Ascending aorta (tissue), 2 donors: ENCODE data around the gene MPRIP. TPM values are rescaled to one million over a fixed set of nuclear protein-coding genes. Genes with fewer than 3 reads are reported as not detected.

Experiments used
- DNase-seq, 2 donors: peaks; one replicate each; pipeline ENCODE4 v3.0.0-alpha.2; 2019; ENCODE audit warnings: low spot score in 2 of 2
- H3K27ac ChIP-seq, 2 donors: fragments of 200-600 bp; sonication (generic); one replicate each; pipeline ENCODE4 v1.5.1; 2016 to 2017; ENCODE audit warnings: mild to moderate bottlenecking in 1 of 2
- H3K27me3 ChIP-seq: fragments of 200-600 bp; sonication (generic); one replicate; pipeline ENCODE4 v1.5.1; 2017
- H3K36me3 ChIP-seq, 2 donors: fragments of 200-600 bp; sonication (generic); one replicate each; pipeline ENCODE4 v1.5.1; 2016
- H3K4me1 ChIP-seq, 2 donors: fragments of 200-600 bp; sonication (generic); one replicate each; pipeline ENCODE4 v1.5.1; 2016 to 2017; ENCODE audit warnings: mild to moderate bottlenecking in 1 of 2
- H3K4me3 ChIP-seq, 2 donors: fragments of 200-600 bp; sonication (generic); one replicate each; pipeline ENCODE4 v1.5.1; 2016 to 2017; ENCODE audit warnings: mild to moderate bottlenecking in 1 of 2
- H3K9me3 ChIP-seq, 2 donors: fragments of 200-600 bp; sonication (generic); one replicate each; pipeline ENCODE4 v1.5.1; 2016
- intact Hi-C: fragments of 100-400 bp; cut with DNase I; formaldehyde crosslinking; loops from one replicate; pipeline ENCODE4 v1.15.1; 2023
- total RNA-seq: library from RNA; depleted of rRNA; stranded (reverse); fragments of >200 nt; gene quantifications from one replicate; pipeline ENCODE4 v1.1.0, GENCODE V29; 2016
- TF ChIP-seq, protein P1 (sequence below), 3 experiments: fragments of 200-600 bp in 2 of 3; fragments of 450-650 bp in 1 of 3; sonication (generic) in 2 of 3; IDR thresholded peaks; one replicate each; pipeline ENCODE4 v1.5.1; 2016 to 2019; ENCODE audit warnings: antibody characterized with exemption in 3 of 3, mild to moderate bottlenecking in 1 of 3, moderate library complexity in 1 of 3

The MPRIP gene
- total RNA-seq, 1 donor from 2014 or later: 246 TPM

DNA sequence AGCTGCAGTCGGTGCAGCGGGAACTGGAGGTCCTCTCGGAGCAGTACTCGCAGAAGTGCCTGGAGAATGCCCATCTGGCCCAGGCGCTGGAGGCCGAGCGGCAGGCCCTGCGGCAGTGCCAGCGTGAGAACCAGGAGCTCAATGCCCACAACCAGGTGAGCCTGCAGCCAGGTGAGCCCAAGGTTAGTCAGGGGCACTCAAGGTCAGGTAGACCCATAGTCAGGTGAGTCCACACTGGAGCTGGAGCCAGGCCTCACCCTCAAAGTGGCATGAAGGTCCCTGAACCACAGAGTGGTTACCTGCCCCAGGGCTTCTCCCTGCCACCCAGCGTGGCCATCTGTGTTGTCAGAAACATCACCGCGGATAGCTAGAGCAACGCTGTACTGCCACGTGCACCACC, 131.7 kb downstream of the MPRIP start:
- Histone ChIP-seq H3K27me3 (no peaks in the 10 kb centered on the region), H3K27ac (no peak overlapping the region), H3K4me1 (no peaks in the 10 kb centered on the region), H3K4me3 (no peak overlapping the region), H3K36me3 (peaks cover 74 to 94% of the 10 kb centered on the region in 2 donors), H3K9me3 (no peaks in the 10 kb centered on the region)
- intact Hi-C loops: no loop called here
- TF ChIP-seq, protein P1, sequence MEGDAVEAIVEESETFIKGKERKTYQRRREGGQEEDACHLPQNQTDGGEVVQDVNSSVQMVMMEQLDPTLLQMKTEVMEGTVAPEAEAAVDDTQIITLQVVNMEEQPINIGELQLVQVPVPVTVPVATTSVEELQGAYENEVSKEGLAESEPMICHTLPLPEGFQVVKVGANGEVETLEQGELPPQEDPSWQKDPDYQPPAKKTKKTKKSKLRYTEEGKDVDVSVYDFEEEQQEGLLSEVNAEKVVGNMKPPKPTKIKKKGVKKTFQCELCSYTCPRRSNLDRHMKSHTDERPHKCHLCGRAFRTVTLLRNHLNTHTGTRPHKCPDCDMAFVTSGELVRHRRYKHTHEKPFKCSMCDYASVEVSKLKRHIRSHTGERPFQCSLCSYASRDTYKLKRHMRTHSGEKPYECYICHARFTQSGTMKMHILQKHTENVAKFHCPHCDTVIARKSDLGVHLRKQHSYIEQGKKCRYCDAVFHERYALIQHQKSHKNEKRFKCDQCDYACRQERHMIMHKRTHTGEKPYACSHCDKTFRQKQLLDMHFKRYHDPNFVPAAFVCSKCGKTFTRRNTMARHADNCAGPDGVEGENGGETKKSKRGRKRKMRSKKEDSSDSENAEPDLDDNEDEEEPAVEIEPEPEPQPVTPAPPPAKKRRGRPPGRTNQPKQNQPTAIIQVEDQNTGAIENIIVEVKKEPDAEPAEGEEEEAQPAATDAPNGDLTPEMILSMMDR (IDR thresholded peaks at IDR 0.05): no peak
- no peak for DNase-seq

DNA sequence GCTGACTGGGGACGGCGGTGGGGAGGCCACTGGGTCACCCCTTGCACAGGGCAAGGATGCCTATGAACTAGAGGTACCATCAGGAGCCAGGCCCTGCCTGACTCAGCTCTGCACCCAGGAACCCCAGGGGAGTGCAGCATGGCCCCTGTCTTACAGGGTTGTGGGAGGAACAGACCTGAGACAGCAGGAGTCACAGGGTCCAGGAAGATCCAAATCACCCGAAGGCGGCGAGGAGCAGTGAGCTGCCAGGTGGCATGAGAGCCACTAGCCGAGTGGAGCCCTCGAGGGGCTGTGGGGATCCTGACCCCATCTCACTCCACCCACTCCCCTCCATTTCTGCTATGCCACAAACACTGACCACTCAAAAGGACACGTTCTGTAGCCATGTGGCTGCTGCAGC, 133.1 kb downstream of the MPRIP start:
- Histone ChIP-seq H3K36me3 (peaks cover 82 to 97% of the 10 kb centered on the region in 2 donors), H3K4me3 (no peak overlapping the region), H3K27me3 (no peaks in the 10 kb centered on the region), H3K9me3 (no peaks in the 10 kb centered on the region), H3K27ac (no peak overlapping the region), H3K4me1 (no peaks in the 10 kb centered on the region)
- no peak for DNase-seq
- intact Hi-C loops: no loop called here
- TF ChIP-seq, protein P1 (IDR thresholded peaks at IDR 0.05): no peak

DNA sequence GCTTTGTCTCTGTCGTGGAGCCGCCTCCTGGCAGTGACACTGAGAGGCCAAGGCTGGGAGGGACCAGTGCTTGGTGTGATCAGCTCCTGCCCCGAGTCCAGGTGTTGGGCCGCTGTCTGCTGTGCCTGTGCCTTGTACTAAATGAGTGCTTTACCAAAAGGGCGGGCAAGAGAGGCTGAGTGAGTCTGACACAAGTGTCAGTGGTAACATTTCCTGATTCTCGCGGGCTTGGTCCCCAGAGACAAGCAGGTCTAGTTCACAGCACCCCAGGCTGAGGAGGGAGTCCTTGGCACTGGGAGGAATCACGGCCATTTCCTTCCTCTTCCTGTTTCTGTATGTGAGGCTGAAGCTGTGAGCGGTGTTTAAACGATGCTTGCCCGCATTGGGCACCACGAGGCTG, 133.7 kb downstream of the MPRIP start:
- H3K27me3 ChIP-seq: no peaks in the 10 kb centered on the region
- intact Hi-C loops: no loop called here
- DNase-seq: no peak
- H3K36me3 ChIP-seq: peaks cover 88 to 99% of the 10 kb centered on the region in 2 donors
- TF ChIP-seq, protein P1 (IDR thresholded peaks at IDR 0.05): no peak
- H3K4me3 ChIP-seq: no peak overlapping the region
- H3K4me1 ChIP-seq: peaks cover 0 to under 1% of the 10 kb centered on the region in 2 donors
- no peak overlapping the region for H3K27ac ChIP-seq
- H3K9me3 ChIP-seq: no peaks in the 10 kb centered on the region

DNA sequence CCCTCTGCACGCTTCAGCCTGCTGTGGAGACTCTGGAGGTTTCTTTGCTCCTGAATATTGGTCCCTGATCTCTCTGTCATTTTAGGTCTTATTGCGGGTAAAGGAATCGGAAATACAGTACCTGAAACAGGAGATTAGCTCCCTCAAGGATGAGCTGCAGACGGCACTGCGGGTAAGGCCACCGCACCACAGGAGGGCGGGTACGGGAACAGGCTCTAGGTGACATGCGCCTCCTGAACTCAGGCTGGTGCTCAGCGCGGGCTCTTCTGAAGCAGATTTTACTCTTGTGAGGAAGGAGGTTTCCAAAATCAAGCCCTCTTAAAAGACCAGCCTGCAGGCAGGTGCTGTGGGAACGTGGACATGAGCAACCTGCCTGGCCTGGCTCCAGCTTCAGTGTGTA, 134.1 kb downstream of the MPRIP start:
- TF ChIP-seq, protein P1 (IDR thresholded peaks at IDR 0.05): no peak
- Histone ChIP-seq H3K36me3 (peaks cover 88 to 97% of the 10 kb centered on the region in 2 donors), H3K27me3 (no peaks in the 10 kb centered on the region), H3K4me3 (no peak overlapping the region), H3K4me1 (peaks cover 0 to 4% of the 10 kb centered on the region in 2 donors), H3K9me3 (no peaks in the 10 kb centered on the region), H3K27ac (no peak overlapping the region)
- intact Hi-C loops: no loop called here
- DNase-seq: no peak

DNA sequence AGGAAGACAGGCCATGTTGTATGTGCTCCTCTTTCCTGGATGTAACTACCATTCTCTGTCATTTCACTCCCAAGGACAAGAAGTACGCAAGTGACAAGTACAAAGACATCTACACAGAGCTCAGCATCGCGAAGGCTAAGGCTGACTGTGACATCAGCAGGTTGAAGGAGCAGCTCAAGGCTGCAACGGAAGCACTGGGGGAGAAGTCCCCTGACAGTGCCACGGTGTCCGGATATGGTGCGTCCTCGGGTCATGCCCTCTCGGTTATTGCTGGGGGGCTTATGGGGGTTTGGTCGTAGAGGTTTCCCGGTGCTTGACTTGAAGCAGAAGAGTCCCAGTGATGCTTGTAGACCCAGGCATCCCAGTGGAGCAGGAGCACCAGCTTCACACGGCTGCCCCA, 134.9 kb downstream of the MPRIP start:
- Histone ChIP-seq H3K36me3 (peaks cover 82 to 96% of the 10 kb centered on the region in 2 donors), H3K9me3 (no peaks in the 10 kb centered on the region), H3K4me1 (peaks cover 0 to 9% of the 10 kb centered on the region in 2 donors), H3K27me3 (no peaks in the 10 kb centered on the region), H3K4me3 (no peak overlapping the region), H3K27ac (no peak overlapping the region)
- TF ChIP-seq, protein P1 (IDR thresholded peaks at IDR 0.05): no peak
- intact Hi-C loops: no loop called here
- DNase-seq: no peak

DNA sequence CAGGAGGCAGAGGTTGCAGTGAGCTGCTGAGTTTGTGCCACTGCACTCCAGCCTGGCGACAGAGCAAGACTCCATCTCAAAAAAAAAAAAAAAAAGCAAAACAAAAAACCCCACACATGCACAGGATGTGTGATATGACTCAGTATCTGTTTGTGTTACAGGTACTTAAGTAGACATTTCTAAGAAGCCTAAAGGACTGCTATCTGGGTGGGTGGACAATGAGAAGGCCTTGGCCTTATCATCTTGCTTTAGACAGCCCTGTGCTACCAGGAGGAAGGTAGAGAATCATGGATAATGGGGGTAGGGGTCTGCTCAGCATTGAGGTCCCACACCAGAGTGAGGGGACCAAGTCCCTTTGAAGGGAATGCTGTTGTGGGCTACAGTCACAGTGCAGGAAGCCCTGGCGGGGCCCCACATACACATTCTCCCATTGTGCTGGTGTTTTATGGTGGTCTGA, 137.1 kb downstream of the MPRIP start:
- TF ChIP-seq, protein P1 (IDR thresholded peaks at IDR 0.05): no peak
- intact Hi-C loops: no loop called here
- no peaks in the 10 kb centered on the region for H3K27me3 ChIP-seq
- H3K27ac ChIP-seq: no peak overlapping the region
- peaks cover 0 to 9% of the 10 kb centered on the region in 2 donors for H3K4me1 ChIP-seq
- no peak for DNase-seq
- no peak overlapping the region for H3K4me3 ChIP-seq
- H3K9me3 ChIP-seq: no peaks in the 10 kb centered on the region
- peaks cover 79 to 94% of the 10 kb centered on the region in 2 donors for H3K36me3 ChIP-seq
